PC-3 (cell line): ENCODE results near the gene TMEM250.

Source experiments
- CTCF ChIP-seq: fragments of 300-600 bp; sonication (generic); conservative IDR thresholded peaks from 2 replicates; pipeline ENCODE4 v1.5.1; 2017; ENCODE audit warnings: antibody characterized with exemption, low read depth, mild to moderate bottlenecking, low read length
- EZH2 ChIP-seq: fragments of 300-600 bp; sonication (generic); IDR thresholded peaks from one replicate; pipeline ENCODE4 v1.6.1; 2017; ENCODE audit warnings: antibody characterized with exemption, mild to moderate bottlenecking, low read length; ENCODE audit not compliant: unreplicated experiment
- EZH2phosphoT487 ChIP-seq: fragments of 300-600 bp; sonication (generic); IDR thresholded peaks from 2 replicates; pipeline ENCODE4 v1.6.1; 2018; ENCODE audit warnings: mild to moderate bottlenecking, antibody characterized with exemption, low read length, borderline replicate concordance

- TF ChIP-seq CTCF, result no peak
- no peak for TF ChIP-seq EZH2phosphoT487
- TF ChIP-seq EZH2, result no peak
Measured at GRCh38 chr9:136121801-136122200, 3.1 kb upstream of the TMEM250 start.
